GM12873 (cell line): Measurements from ENCODE around the gene SPRN.

ENCODE experiments used
- CTCF ChIP-seq: IDR thresholded peaks from 2 replicates; pipeline ENCODE4 v1.5.1; 2012; ENCODE audit warnings: low read depth, mild to moderate bottlenecking, moderate library complexity, low read length, control low read depth; ENCODE audit not compliant: insufficient read depth; ENCODE audit errors: missing control alignments

Gene SPRN

GRCh38 chr10:133420579-133420978 is 3.8 kb downstream of the SPRN start:
- TF ChIP-seq CTCF, result no peak

- no peak for TF ChIP-seq CTCF
Observed at GRCh38 chr10:133420028-133420427, 4.4 kb downstream of the SPRN start.

- no peak for TF ChIP-seq CTCF
Observed at GRCh38 chr10:133419211-133419950, 5.0 kb downstream of the SPRN start.

- no peak for TF ChIP-seq CTCF
Observed at GRCh38 chr10:133418289-133418993, 6.0 kb downstream of the SPRN start.

GRCh38 chr10:133415752-133416151 is 8.7 kb downstream of the SPRN start:
- TF ChIP-seq CTCF, result no peak

GRCh38 chr10:133412381-133412711 is 12.1 kb downstream of the SPRN start:
- TF ChIP-seq CTCF, result no peak

GRCh38 chr10:133411523-133412380 is 12.7 kb downstream of the SPRN start:
- no peak for TF ChIP-seq CTCF
